22Rv1 (cell line): Measurements from ENCODE around the gene LRRC27.

Experiments
- H3K27ac ChIP-seq: fragments of 450-650 bp; 2 replicates; pipeline ENCODE4 v1.5.1; 2017
- CTCF ChIP-seq: fragments of 450-650 bp; IDR thresholded peaks from 2 replicates; pipeline ENCODE4 v1.5.1; 2017; ENCODE audit warnings: mild to moderate bottlenecking
- ZFX ChIP-seq: fragments of 450-650 bp; IDR thresholded peaks from 2 replicates; pipeline ENCODE4 v1.6.1; 2017; ENCODE audit warnings: antibody characterized with exemption, borderline replicate concordance

The LRRC27 gene

GRCh38 chr10:132298038-132298881 is 33.7 kb upstream of the LRRC27 start:
- TF ChIP-seq ZFX (no peak), CTCF (no peak)

DNA sequence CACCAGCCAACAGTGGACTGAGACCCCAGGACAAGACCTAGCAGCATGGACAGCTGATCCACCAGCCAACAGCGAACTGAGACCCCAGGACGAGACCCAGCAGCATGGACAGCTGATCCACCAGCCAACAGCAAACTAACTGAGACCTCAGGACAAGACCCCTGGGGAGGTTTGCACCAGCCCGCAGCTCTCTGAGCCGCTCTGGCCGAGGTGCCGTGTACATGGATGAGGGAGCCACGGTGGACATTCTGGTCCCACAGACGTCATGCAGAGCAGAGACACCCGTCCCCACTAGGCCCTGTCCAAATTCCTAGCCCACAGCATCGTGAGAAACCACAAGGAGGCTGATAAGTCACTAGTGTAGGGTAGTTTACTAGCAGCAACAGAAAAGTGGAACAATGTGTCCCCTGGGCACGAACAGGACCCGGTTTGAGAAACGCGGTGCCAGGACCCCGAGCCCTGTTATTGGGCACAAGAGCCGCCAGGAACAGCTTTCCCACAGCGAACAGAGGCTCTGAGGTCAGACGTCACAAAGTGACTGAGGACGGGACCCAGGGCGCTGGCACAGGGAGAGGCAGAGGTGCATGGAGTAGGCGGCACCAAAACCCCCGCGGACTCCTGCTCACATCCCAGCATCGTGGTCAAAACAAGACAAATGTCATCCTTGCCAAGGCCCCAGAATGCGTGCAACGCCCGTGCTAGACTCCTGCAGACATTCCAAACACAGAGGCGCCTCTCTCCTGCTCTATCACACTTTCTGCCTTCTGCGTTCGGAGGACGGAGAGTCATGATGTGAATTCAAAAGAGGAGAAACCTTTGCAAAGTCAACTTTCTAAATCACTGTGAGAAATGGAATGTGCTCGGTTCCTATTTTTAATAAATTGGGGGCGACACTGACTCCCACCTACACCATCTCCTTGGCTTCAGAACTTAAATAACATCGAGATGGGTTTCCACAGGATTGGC is 32.3 kb upstream of the LRRC27 start:
- H3K27ac ChIP-seq = no peak overlapping the region
- TF ChIP-seq CTCF = no peak

More at GRCh38 chr10:132298038-132298881, 33.7 kb upstream of the LRRC27 start:
- no peak overlapping the region for H3K27ac ChIP-seq

DNA sequence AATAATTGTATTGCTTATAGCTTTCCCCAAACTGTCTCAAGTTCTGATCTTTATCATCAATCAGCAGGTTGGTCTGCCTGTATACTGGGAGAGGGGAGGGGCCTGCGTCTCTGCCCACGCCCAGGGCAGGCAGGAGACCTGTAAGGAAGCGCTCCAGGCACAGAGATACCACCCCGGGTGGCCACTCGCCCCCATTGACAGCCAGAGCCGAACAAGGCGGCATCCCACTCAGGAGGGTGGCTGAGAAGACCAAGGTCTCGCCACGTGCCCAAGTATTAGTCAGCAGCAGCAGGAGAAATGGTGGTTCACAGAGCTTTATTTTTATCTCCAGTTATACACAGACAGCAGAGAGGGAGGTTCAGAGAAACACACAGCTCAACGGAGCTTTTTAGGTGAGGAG is 31.4 kb upstream of the LRRC27 start:
- TF ChIP-seq ZFX = no peak

DNA sequence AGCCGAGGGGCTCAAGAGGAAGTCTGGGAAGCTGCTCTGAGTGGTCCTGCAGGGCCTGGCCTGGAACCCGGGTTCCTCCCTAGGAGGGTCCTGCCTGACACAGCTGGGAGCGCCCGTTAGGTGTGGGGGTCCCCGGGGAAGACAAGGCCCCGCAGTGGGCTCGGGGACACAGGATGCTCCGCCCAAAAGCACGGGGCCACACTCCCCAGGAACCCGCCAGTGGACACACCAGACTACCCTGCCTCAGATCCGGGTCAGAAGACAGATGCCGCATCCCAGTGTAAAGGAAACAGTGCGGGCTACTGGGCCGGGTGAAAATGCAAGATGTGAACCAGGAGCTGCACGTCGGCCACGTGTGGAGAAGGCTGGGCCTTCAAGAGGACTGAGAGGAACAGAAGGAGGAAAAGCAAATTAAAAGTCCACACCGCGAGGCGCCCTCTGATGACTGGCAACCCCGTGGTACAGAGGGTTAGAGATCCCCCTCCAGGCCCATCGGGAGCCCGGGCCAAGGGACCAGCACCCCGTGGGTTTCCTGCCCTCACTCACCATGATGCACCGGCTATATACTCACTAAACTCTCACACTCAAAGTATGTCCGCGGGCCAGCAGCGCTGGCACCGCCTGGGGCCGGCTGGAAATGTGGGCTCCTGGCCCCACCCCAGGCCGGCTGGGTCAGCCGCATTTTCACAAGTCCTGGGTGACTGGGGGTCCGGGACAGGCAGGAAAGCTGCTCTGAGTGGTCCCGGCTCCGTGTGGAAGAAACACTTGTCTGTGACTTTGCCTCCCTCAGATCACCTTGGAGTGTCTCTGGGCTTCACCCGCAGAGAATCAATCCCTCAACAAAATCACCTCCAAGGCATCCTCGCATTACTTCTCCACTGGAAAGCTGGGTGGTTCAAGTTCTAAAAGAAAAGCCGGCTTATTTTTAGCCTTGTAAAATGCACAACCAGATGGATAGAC is 30.3 kb upstream of the LRRC27 start:
- TF ChIP-seq CTCF (no peak), ZFX (no peak)

More for the DNA sequence above, 31.4 kb upstream of the LRRC27 start:
- no peak overlapping the region for H3K27ac ChIP-seq

DNA sequence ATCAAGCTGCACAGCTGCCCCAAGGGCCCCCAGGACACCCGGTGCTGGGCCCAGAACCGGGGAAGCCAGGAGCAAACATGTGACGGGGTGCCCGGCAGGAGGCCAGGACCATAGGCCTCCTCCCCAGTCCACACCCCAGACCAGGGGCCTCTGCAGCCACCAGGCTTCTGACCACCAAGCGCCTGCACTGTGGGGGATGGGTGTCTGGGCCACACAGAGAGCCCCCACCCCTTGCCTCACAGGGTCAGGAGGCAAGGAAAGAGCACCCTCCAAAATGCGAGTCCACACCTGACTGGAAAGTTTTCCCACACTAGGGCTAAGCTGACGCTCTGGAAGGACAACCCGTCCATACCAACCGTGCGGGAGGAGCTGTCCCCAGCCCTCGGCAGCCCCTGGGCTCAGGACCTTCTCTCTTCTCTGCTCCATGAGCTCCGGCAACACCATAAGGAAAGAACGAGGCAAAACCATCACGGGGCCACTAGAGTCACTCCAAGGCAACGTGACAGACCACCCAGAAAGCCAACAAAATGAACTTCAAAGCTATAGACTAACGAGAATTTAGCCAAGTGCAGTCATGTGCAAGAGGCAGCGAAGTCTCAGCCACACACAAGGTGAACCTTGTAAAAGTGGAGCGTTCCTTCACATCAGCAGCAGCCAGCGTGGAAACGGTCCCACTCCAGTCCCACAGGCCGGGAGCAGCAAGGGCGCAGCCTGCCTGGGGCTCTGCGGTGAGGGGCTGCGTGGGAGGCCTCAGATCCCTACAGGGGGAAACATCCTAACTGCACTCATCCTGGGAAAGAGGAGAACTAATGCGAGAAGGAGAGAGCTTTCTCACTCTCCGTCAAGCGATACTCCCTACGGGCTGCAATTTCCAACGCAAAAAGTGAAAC is 29.3 kb upstream of the LRRC27 start:
- H3K27ac ChIP-seq = no peak overlapping the region
- TF ChIP-seq ZFX (no peak), CTCF (no peak)

More for the DNA sequence above, 30.3 kb upstream of the LRRC27 start:
- no peak overlapping the region for H3K27ac ChIP-seq

- TF ChIP-seq ZFX (no peak), CTCF (no peak)
- H3K27ac ChIP-seq = no peak overlapping the region
Measured at GRCh38 chr10:132303361-132304115, 28.5 kb upstream of the LRRC27 start.
